Measurements from ENCODE around the gene TNRC18.
"Not testable (repeated sequence)": the region's sequence is repeated elsewhere in the genome, so short reads cannot be mapped to it uniquely, and the experiment has no call there.

The TNRC18 gene

GRCh38 chr7:5270788-5271187 is 152.8 kb downstream of the TNRC18 start:
- H3K4me3 ChIP-seq (ENCODE audit: low read depth, low read length): no peak overlapping the region
- ChIA-PET CTCF (interaction anchor here (0.8 to 1.6 kb wide), 2 partner anchors 31 to 95 kb away, joined by 4 to 6 read pairs; no protein-coding TSS in a partner anchor), POLR2A (no interaction called here)
- no peak overlapping the region for H3K27ac ChIP-seq (ENCODE audit: extremely low read depth, low read depth, low read length)
- H3K9me3 ChIP-seq (ENCODE audit: control insufficient read depth, insufficient read depth, low read depth, low read length): no peaks in the 10 kb centered on the region
- no peaks in the 10 kb centered on the region for H3K36me3 ChIP-seq (ENCODE audit: control insufficient read depth in 2 of 2, insufficient read depth in 1 of 2, low read length in 2 of 2)
- TF ChIP-seq ZNF791 (tag by site-specific recombination; IDR thresholded peaks at IDR 0.05) (no peak), ZNF341 (tag by site-specific recombination; IDR thresholded peaks at IDR 0.05; ENCODE audit: low read depth) (no peak)
- no peaks in the 10 kb centered on the region for H3K4me1 ChIP-seq (ENCODE audit: control insufficient read depth, insufficient read depth, low read length)

- H3K9me3 ChIP-seq (ENCODE audit: control insufficient read depth, insufficient read depth, low read depth, low read length); H3K27ac ChIP-seq (ENCODE audit: extremely low read depth, low read depth, low read length); H3K36me3 ChIP-seq (ENCODE audit: control insufficient read depth in 2 of 2, insufficient read depth in 1 of 2, low read length in 2 of 2); POLR2A ChIA-PET; H3K4me1 ChIP-seq (ENCODE audit: control insufficient read depth, insufficient read depth, low read length); H3K4me3 ChIP-seq (ENCODE audit: low read depth, low read length): not testable (repeated sequence)
- CTCF ChIA-PET: interaction anchor here (1.3 to 1.6 kb wide), 2 partner anchors 15 to 30 kb away, joined by 4 to 6 read pairs; no protein-coding TSS in a partner anchor
Observed at GRCh38 chr7:5269992-5270657, 153.5 kb downstream of the TNRC18 start.

GRCh38 chr7:5267829-5268228 is 155.8 kb downstream of the TNRC18 start:
- H3K36me3 ChIP-seq (ENCODE audit: control insufficient read depth in 2 of 2, insufficient read depth in 1 of 2, low read length in 2 of 2); H3K9me3 ChIP-seq (ENCODE audit: control insufficient read depth, insufficient read depth, low read depth, low read length); H3K4me1 ChIP-seq (ENCODE audit: control insufficient read depth, insufficient read depth, low read length); H3K4me3 ChIP-seq (ENCODE audit: low read depth, low read length); CTCF ChIA-PET; H3K27ac ChIP-seq (ENCODE audit: extremely low read depth, low read depth, low read length): not testable (repeated sequence)
- POLR2A ChIA-PET: interaction anchor here (0.7 kb wide), 1 partner anchor 183 kb away, joined by 3 read pairs; no protein-coding TSS in a partner anchor

- Histone ChIP-seq H3K4me1 (ENCODE audit: control insufficient read depth, insufficient read depth, low read length) (no peaks in the 10 kb centered on the region), H3K36me3 (ENCODE audit: control insufficient read depth in 2 of 2, insufficient read depth in 1 of 2, low read length in 2 of 2) (no peaks in the 10 kb centered on the region), H3K27ac (ENCODE audit: extremely low read depth, low read depth, low read length) (no peak overlapping the region), H3K9me3 (ENCODE audit: control insufficient read depth, insufficient read depth, low read depth, low read length) (no peaks in the 10 kb centered on the region), H3K4me3 (ENCODE audit: low read depth, low read length) (no peak overlapping the region)
- POLR2A ChIA-PET: no interaction called here
- CTCF ChIA-PET: interaction anchor here (0.9 to 1.0 kb wide), 2 partner anchors 26 to 60 kb away, joined by 3 to 4 read pairs; no protein-coding TSS in a partner anchor
- TF ChIP-seq OVOL3 (tag by site-specific recombination; IDR thresholded peaks at IDR 0.05): no peak
- peak; percentile 46; the same call in 1 of the 2 replicates for TF ChIP-seq ATF2 (tag by site-specific recombination; IDR thresholded peaks at IDR 0.05; ENCODE audit: low read depth)
Observed at GRCh38 chr7:5266191-5267028, 157.2 kb downstream of the TNRC18 start.

GRCh38 chr7:5265320-5266190 is 158.1 kb downstream of the TNRC18 start:
- Histone ChIP-seq H3K27ac (ENCODE audit: extremely low read depth, low read depth, low read length) (no peak overlapping the region), H3K36me3 (ENCODE audit: control insufficient read depth in 2 of 2, insufficient read depth in 1 of 2, low read length in 2 of 2) (no peaks in the 10 kb centered on the region), H3K4me1 (ENCODE audit: control insufficient read depth, insufficient read depth, low read length) (no peaks in the 10 kb centered on the region), H3K4me3 (ENCODE audit: low read depth, low read length) (no peak overlapping the region), H3K9me3 (ENCODE audit: control insufficient read depth, insufficient read depth, low read depth, low read length) (no peaks in the 10 kb centered on the region)
- CTCF ChIA-PET: interaction anchor here (0.9 to 1.0 kb wide), 2 partner anchors 25 to 59 kb away, joined by 3 to 4 read pairs; no protein-coding TSS in a partner anchor
- TF ChIP-seq ZNF23 (tag by site-specific recombination; IDR thresholded peaks at IDR 0.05; ENCODE audit: borderline replicate concordance) (no peak), ZSCAN4 (tag by site-specific recombination; IDR thresholded peaks at IDR 0.05) (peak; percentile 77), ZNF596 (tag by site-specific recombination; IDR thresholded peaks at IDR 0.05) (no peak), ZNF10 (tag by site-specific recombination; IDR thresholded peaks at IDR 0.05) (no peak), ZNF776 (tag by site-specific recombination; IDR thresholded peaks at IDR 0.05; ENCODE audit: borderline replicate concordance) (no peak)
- POLR2A ChIA-PET: no interaction called here

- POLR2A ChIA-PET: not testable (repeated sequence)
Observed at GRCh38 chr7:5263066-5263465, 160.6 kb downstream of the TNRC18 start.

GRCh38 chr7:5260530-5261068 is 163.0 kb downstream of the TNRC18 start:
- POLR2A ChIA-PET; H3K27ac ChIP-seq (ENCODE audit: extremely low read depth, low read depth, low read length); H3K9me3 ChIP-seq (ENCODE audit: control insufficient read depth, insufficient read depth, low read depth, low read length); H3K4me3 ChIP-seq (ENCODE audit: low read depth, low read length); H3K4me1 ChIP-seq (ENCODE audit: control insufficient read depth, insufficient read depth, low read length); H3K36me3 ChIP-seq (ENCODE audit: control insufficient read depth in 2 of 2, insufficient read depth in 1 of 2, low read length in 2 of 2); CTCF ChIA-PET: not testable (repeated sequence)

More at GRCh38 chr7:5263066-5263465, 160.6 kb downstream of the TNRC18 start:
- H3K27ac ChIP-seq (ENCODE audit: extremely low read depth, low read depth, low read length); H3K4me1 ChIP-seq (ENCODE audit: control insufficient read depth, insufficient read depth, low read length); H3K9me3 ChIP-seq (ENCODE audit: control insufficient read depth, insufficient read depth, low read depth, low read length); H3K36me3 ChIP-seq (ENCODE audit: control insufficient read depth in 2 of 2, insufficient read depth in 1 of 2, low read length in 2 of 2); CTCF ChIA-PET; H3K4me3 ChIP-seq (ENCODE audit: low read depth, low read length): not testable (repeated sequence)

Data from HEK293 (cell line).